Left cardiac atrium (tissue), 4 donors: ENCODE measurements around the gene TCF7L1. TPM values are rescaled to one million over a fixed set of nuclear protein-coding genes. Genes with fewer than 3 reads are reported as not detected.
"Not testable (repeated sequence)": the region's sequence is repeated elsewhere in the genome, so short reads cannot be mapped to it uniquely, and the experiment has no call there.

ENCODE experiments used
- ATAC-seq, 2 donors: fragments of 200-7000 bp; cut with Tn5 transposase; one replicate each; pipeline ENCODE4 v1.9.1; 2020; ENCODE audit warnings: mild to moderate bottlenecking in 2 of 2, moderate library complexity in 2 of 2
- DNase-seq: peaks from one replicate; pipeline ENCODE4 v3.0.0-alpha.2; 2020
- intact Hi-C, 2 donors: fragments of 100-400 bp; cut with DNase I; formaldehyde crosslinking; loops; one replicate each; pipeline versions ENCODE4 v1.14.1 to v1.15.1; 2022 to 2023
- total RNA-seq, 2 donors: library from RNA; stranded (reverse); fragmentation: NEBNext Ultra II Directional; extraction: Animal tissue kit (Norgen Biotek cat#: 25700); gene quantifications; one replicate each; pipeline ENCODE4 v1.2.1, GENCODE V29; 2021
- donor health status: DM: no; HTN: yes; CAD: no.
- donor health status: DM: no; HTN: yes; CAD: no; lungs with severe emphysema.
- donor health status: DM: yes; HTN: yes; CAD: no.
- donor health status: Dilated cardiomyopathy.

TCF7L1 gene
- total RNA-seq, 2 donors from 2014 or later: 17.1 to 17.3 TPM

GRCh38 chr2:85323988-85324367 is 190.8 kb downstream of the TCF7L1 start:
- intact Hi-C loops, ATAC-seq, DNase-seq: not testable (repeated sequence)

DNA sequence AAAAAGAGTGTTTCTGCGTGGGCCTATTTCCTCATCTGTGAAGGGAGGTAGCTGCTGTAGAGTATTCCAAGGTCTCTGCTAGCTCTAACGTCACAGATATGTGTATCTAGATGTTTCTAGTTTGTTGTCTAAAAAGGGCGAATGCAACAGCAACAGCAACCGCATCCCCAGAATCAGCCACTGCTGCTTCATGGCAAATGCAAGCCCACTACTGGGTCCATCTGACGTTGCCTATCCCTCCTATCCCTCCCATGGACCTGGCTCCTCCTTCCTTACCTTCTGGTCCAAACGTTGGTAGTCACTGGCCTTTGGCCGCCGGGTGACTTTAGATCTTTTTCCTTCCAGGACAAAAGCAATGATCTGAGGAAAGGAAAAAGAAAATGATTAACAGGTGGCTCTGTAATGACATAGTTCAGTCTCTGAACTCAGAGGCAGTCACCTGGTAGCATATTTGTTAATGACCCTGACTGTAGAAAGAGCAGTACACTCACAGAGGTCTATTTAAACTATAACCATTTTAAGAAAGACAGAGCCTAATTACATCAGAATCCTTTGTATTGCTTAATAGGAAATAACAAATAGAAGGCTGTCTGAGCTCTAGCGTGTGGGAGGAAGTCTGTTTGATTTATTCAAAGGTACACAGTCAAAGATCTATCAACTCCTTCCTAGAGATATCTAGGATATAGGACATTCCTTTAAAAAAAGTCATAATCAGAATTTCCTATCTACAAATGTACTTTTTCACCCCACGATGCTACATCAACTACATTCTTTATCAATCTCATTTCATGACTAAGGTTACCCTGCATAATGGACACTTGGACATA is 191.7 kb downstream of the TCF7L1 start:
- no peak for ATAC-seq
- intact Hi-C loops: no loop called here
- DNase-seq: no peak

GRCh38 chr2:85325466-85325811 is 192.2 kb downstream of the TCF7L1 start:
- ATAC-seq: no peak
- intact Hi-C loops: no loop called here
- DNase-seq: no peak

GRCh38 chr2:85326406-85327159 is 193.4 kb downstream of the TCF7L1 start:
- DNase-seq: no peak
- peak in 1 of 2 donors; percentile 1 for ATAC-seq
- intact Hi-C loops: loop anchor here in 1 of 2 donors (1.0 kb wide), 1 partner anchor 28 kb away; the partner anchor contains the start of genes ELMOD3 and RETSAT

- DNase-seq (peak; percentile 73), ATAC-seq (peak; percentile 53 to 61)
- intact Hi-C loops: loop anchor here in 1 of 2 donors (1.0 kb wide), 1 partner anchor 27 kb away; the partner anchor contains the start of genes ELMOD3 and RETSAT
Measured at GRCh38 chr2:85327160-85327821, 194.1 kb downstream of the TCF7L1 start.

DNA sequence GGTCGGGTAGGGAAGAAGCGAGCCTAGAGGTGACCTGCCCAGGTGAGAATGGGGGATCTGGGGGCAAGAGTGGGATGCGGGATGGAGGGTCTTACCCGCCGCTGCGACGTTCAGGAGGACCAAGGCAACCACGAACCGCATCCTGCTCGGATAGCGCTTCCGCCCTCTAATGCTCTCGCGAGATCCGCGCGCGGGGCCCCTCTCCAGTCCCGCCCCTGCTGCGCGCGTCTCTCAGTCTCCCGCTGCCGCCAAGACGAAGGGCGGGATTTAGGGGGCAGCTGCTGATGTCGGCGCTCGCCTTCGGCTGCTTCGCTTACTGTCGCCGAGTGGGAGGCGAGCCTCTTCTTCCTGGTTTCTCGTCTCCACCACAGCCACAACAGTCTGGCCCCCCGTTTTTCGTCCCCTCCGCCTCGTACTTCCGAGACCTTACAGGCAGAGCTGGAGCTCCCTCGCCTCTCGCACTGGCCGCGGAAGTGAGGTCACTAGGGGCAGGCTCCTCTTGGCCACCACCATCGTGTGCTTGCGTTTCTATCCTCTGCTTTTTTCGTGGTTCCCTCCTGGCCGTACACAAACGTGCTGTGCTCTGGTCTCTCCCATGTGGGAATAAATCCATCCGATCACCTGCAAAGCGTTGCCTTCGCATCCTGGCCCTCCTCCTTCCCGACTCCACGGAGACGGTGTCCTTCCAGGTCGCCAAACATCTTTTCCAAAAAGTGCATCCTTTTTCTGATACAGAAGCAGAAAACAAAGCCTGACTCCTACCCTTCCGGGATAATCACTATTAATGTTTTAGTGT is 194.8 kb downstream of the TCF7L1 start, which contains the start of gene TGOLN2:
Gene TGOLN2 (minus strand): TSS at position 168 of the 796 bp plus-strand sequence. CDS start 27 bp downstream, at position 141.
- ATAC-seq (peak; percentile 98 to 99), DNase-seq (peak; percentile 95)
- intact Hi-C loops: loop anchor here in 1 of 2 donors (1.0 kb wide), 1 partner anchor 26 kb away; the partner anchor contains the start of genes ELMOD3 and RETSAT

DNA sequence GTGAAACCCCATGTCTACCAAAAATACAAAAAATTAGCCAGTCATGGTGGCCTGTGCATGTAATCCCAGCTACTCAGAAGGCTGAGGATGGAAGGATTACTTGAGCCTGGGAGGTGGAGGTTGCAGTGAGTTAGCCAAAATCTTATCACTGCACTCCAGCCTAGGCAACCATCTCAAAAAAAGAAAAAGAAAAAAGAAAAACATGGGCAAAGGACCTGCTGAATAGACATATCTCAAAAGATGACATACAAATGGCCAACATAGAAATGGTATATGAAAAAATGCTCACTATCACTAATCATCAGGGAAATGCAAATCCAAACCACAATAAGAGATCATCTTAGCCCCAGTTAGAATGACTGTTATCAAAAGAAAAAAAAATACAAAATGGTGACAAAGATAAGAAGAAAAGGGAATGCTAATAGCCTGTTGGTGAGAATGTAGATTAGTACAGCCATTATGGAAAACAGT is 196.0 kb downstream of the TCF7L1 start:
- no peak for ATAC-seq
- no peak for DNase-seq
- intact Hi-C loops: no loop called here

GRCh38 chr2:85329701-85330100 is 196.5 kb downstream of the TCF7L1 start:
- ATAC-seq, intact Hi-C loops, DNase-seq: not testable (repeated sequence)

DNA sequence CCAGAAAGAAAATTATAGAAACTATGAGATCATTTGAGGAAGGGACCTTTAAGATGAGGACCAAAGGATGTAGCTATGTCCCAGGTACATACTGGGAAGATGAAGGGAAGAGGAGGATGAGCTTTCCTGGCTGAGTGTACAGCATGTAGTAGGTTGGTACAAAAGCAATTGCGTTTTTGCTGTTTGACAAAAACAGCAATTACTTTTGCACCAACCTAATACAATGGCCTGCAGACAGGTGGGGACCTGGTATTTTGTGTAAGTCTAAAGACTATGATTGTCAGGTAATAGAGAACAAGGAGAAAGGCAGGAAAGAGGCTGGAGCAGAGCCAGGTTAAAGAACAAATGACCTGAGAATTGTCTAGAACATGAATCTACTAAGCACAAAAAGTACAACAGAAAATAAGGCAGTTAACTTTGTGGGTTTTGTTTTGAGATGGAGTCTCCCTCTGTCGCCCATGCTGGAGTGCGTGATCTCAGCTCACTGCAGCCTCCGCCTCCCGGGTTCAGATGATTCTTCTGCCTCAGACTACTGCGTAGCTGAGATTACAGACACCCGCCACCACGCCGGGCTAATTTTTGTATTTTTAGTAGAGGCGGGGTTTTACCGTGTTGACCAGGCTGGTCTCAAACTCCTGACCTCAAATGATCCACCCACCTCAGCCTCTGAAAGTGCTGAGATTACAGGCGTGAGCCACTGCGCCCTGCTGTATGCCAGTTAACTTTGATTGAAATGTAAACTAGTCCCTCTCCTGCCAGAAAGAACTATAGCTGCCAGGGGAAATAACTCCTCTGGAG is 197.8 kb downstream of the TCF7L1 start:
- no peak for ATAC-seq
- intact Hi-C loops: no loop called here
- DNase-seq: no peak

DNA sequence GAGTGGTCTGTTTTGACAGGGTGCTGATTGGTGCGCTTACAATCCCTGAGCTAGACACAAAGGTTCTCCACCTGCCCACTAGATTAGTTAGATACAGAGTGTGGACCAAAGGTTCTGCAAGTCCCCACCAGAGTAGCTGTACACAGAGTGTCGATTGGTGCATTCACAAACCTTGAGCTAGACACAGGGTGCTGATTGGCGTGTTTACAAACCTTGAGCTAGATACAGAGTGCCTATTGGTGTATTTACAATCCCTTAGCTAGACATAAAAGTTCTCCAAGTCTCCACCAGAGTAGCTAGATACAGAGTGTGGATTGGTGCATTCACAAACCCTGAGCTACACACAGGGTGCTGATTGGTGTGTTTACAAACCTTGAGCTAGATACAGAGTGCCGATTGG is 200.7 kb downstream of the TCF7L1 start:
- DNase-seq, intact Hi-C loops, ATAC-seq: not testable (repeated sequence)

DNA sequence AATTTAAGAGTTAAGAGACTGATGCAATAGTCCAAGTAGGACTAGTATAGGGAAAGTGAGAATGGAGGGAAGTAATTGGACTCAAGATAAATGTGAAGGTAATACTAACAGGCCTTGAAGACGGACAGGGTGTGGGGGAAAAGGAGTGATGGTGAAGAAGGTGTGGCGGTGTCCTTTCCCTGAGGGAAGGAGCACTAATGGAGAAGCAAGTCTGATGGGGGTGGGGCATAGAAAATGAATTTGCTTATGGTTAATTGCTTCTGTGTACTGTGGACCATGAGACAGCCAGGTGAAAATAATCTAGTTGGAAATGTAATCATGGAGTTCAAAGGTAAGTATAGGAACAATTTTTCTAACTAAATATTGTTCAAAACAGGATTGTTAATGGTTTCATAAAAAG is 201.7 kb downstream of the TCF7L1 start:
- ATAC-seq: no peak
- no peak for DNase-seq
- intact Hi-C loops: no loop called here

DNA sequence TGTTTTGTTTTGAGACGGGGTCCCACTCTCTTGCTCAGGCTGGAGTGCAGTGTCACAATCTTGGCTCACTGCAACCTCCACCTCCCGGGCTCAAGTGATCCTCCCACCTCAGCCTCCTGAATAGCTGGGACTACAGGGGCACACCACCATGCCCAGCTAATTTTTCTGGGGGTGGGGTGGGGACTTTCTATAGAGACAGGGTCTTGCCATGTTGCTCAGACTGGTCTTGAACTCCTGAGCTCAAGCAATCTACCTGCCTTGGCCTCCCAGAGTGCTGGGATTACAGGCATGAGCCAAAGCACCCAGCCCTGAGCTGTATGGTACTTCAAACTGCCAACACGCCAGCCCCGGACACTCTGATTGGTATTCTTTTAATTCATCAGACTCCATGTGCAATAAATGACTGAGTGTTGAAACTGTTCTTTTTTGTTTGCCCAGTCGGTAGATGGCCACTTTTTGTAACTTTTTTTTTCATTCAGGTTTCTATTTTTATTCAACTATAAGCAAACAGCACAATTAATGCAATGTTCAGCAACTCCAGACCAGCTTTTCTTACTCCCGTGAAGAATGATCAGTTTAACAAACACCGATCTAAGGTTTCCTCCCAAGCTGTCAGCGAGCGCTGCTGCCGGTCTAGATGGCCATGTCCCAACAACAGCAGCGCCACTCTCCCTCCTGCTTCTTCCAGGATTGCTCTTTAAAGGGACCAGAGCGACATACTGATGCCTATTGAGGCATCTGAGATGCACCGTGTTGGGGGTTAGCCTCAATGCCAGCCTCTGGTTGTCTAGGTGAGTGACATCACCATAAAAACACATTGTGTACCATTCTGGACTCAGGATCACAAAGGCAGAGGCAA is 207.1 kb downstream of the TCF7L1 start:
- DNase-seq: no peak
- intact Hi-C loops: no loop called here
- peak in 1 of 2 donors; percentile 59 for ATAC-seq

GRCh38 chr2:85341269-85342029 is 208.3 kb downstream of the TCF7L1 start:
- no peak for DNase-seq
- intact Hi-C loops: no loop called here
- no peak for ATAC-seq

DNA sequence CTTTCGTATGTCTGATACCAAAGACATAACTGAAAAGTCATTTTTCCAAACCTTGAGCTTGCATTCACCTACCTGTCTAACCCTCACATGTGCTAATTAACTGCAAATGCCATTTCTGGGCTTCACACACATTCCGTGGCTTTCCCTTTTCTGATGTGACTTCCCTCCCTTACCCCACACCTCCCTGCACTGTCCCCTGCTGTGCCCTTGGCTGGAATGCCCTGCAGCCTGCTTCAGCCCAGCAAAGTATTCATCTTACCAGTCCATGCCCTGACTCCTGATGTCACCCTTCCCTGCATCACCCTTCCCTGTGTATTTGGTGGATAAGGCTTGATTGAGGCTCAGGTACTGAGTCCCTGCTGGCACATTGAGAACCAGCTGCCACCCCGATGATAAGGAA is 209.0 kb downstream of the TCF7L1 start:
- no peak for ATAC-seq
- intact Hi-C loops: no loop called here
- DNase-seq: no peak

DNA sequence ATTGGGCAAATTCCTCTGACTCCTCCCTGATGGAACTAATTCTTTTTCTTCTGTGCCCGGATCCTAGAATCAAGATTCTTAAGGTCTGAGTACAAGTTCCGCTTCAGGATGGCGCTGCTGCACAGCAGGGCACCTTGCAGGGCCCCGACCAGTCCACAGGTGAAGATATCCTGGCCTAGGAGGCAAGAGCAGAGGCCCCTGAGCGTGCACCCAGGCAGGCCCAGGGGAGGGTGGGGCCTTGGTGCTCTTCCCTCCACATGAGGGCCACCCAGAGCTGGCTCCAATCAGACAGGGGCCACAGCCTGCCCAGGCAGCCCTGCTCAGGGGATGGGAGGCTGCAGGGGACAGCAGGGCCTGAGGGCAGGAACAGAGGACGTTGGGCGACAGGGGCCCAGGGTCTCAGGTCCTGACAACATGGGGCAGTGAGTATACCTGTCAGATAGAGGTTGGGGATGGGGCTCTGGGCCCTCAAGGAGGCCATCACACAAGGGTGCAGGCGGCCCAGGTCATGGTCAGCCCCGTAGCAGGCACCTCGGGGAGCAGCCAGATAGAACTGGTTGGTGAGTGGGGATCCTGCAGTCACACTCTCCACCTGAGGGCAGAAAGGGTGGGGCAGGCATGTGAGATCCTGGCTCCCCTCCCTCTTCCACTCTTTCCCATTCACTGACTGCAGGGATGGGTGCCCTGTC is 210.2 kb downstream of the TCF7L1 start:
- peak in 1 of 2 donors; percentile 12 for ATAC-seq
- DNase-seq, intact Hi-C loops: not testable (repeated sequence)
